Lower leg skin (tissue), 3 donors: ENCODE measurements around the gene FLT1.

Experiments
- CTCF ChIP-seq, 3 donors: fragments of 450-650 bp; IDR thresholded peaks; one replicate each; pipeline ENCODE4 v1.5.1; 2016; ENCODE audit warnings: antibody characterized with exemption in 3 of 3, mild to moderate bottlenecking in 3 of 3, moderate library complexity in 2 of 3
- POLR2A ChIP-seq, 2 donors: fragments of 450-650 bp; IDR thresholded peaks; one replicate each; pipeline ENCODE4 v1.6.1; 2016 to 2017; ENCODE audit warnings: antibody characterized with exemption in 2 of 2, mild to moderate bottlenecking in 1 of 2, moderate library complexity in 1 of 2

GRCh38 chr13:28329395-28330158, 165.4 kb downstream of the FLT1 start:
- TF ChIP-seq CTCF (IDR thresholded peaks at IDR 0.05) (no peak), POLR2A (IDR thresholded peaks at IDR 0.05) (no peak)
